GM21423 (cell line): ENCODE results near the gene IFNGR1.

ENCODE experiments used
- ATAC-seq: cut with Tn5 transposase; IDR thresholded peaks from one replicate; pipeline ENCODE4 v1.9.1; 2021; ENCODE audit warnings: mild to moderate bottlenecking, moderate library complexity; ENCODE audit not compliant: unreplicated experiment

The IFNGR1 gene

GRCh38 chr6:137159912-137160311, 59.3 kb downstream of the IFNGR1 start:
- ATAC-seq, result no peak

- no peak for ATAC-seq
Measured at GRCh38 chr6:137157601-137158000, 61.6 kb downstream of the IFNGR1 start.

- ATAC-seq, result no peak
Measured at GRCh38 chr6:137156650-137157049, 62.5 kb downstream of the IFNGR1 start.

GRCh38 chr6:137155830-137156229, 63.4 kb downstream of the IFNGR1 start:
- ATAC-seq, result peak; percentile 74

- no peak for ATAC-seq
Measured at GRCh38 chr6:137150072-137150471, 69.1 kb downstream of the IFNGR1 start.

- ATAC-seq, result no peak
Measured at GRCh38 chr6:137149035-137149393, 70.2 kb downstream of the IFNGR1 start.

- ATAC-seq, result no peak
Measured at GRCh38 chr6:137148306-137149034, 70.7 kb downstream of the IFNGR1 start.
